Tibial nerve (tissue), 4 donors: Measurements from ENCODE around the gene REXO1. TPM values are rescaled to one million over a fixed set of nuclear protein-coding genes. Genes with fewer than 3 reads are reported as not detected.

ENCODE experiments used
- DNase-seq, 2 donors: peaks; one replicate each; pipeline ENCODE4 v3.0.0-alpha.2; 2019; ENCODE audit warnings: low spot score in 2 of 2
- H3K27ac ChIP-seq, 4 donors: fragments of 200-600 bp; sonication (generic) in 3 of 4; one replicate each; pipeline ENCODE4 v1.5.1; 2017 to 2019; ENCODE audit warnings: mild to moderate bottlenecking in 1 of 4
- H3K27me3 ChIP-seq, 2 donors: fragments of 200-600 bp; sonication (generic) in 1 of 2; one replicate each; pipeline versions ENCODE4 v1.5.1 to v1.6.0; 2017 to 2019
- H3K36me3 ChIP-seq, 3 donors: fragments of 200-600 bp; sonication (generic); one replicate each; pipeline ENCODE4 v1.5.1; 2018 to 2019
- H3K4me1 ChIP-seq, 4 donors: fragments of 200-600 bp; sonication (generic) in 3 of 4; one replicate each; pipeline ENCODE4 v1.5.1; 2017 to 2019
- H3K4me3 ChIP-seq, 4 donors: fragments of 200-600 bp; sonication (generic) in 3 of 4; one replicate each; pipeline ENCODE4 v1.5.1; 2017 to 2019; ENCODE audit warnings: mild to moderate bottlenecking in 1 of 4, moderate library complexity in 1 of 4
- H3K9me3 ChIP-seq, 4 donors: fragments of 200-600 bp; sonication (generic) in 3 of 4; one replicate each; pipeline ENCODE4 v1.5.1; 2017 to 2019
- CTCF ChIP-seq, 5 experiments: fragments of 200-600 bp in 3 of 5; fragments of 450-650 bp in 2 of 5; sonication (generic) in 3 of 5; IDR thresholded peaks; one replicate each; pipeline ENCODE4 v1.5.1; 2016 to 2019; ENCODE audit warnings: antibody characterized with exemption in 5 of 5, mild to moderate bottlenecking in 3 of 5, moderate library complexity in 2 of 5
- EP300 ChIP-seq, 2 donors: sonication (generic); formaldehyde crosslinking; IDR thresholded peaks; one replicate each; pipeline ENCODE4 v1.6.1; 2017; ENCODE audit warnings: antibody characterized with exemption in 2 of 2, mild to moderate bottlenecking in 1 of 2
- POLR2A ChIP-seq, 2 donors: fragments of 450-650 bp; IDR thresholded peaks; one replicate each; pipeline ENCODE4 v1.6.1; 2017; ENCODE audit warnings: antibody characterized with exemption in 2 of 2, mild to moderate bottlenecking in 2 of 2, moderate library complexity in 2 of 2
- WGBS, 2 donors: methylation state at CpG; one replicate each; pipeline ENCODE4 v1.1.5; 2018; 5-methylcytosine and 5-hydroxymethylcytosine counted together
- total RNA-seq, 4 donors: library from RNA; depleted of rRNA; stranded (reverse); fragments of >200 nt; gene quantifications; one replicate each; pipeline ENCODE4 v1.1.0, GENCODE V29; 2016

The REXO1 gene
- total RNA-seq, 4 donors from 2014 or later: 17.9 to 87.3 (median 31.1) TPM

- no peak for DNase-seq
- Histone ChIP-seq H3K27ac (no peak overlapping the region), H3K36me3 (peaks cover 0 to 10% (median 0%) of the 10 kb centered on the region in 3 donors), H3K4me1 (peaks cover 0 to 21% (median 0%) of the 10 kb centered on the region in 4 donors), H3K9me3 (peaks cover 0 to 43% (median 3%) of the 10 kb centered on the region in 4 donors), H3K27me3 (peaks cover 2 to 99% of the 10 kb centered on the region in 2 donors), H3K4me3 (no peak overlapping the region)
- no peak for TF ChIP-seq CTCF (IDR thresholded peaks at IDR 0.05)
- WGBS, 2 donors: 15 to 20% methylated on average over 16 of the region's 16 CpGs
Observed at GRCh38 chr19:1779574-1779973, 68.7 kb downstream of the REXO1 start.

GRCh38 chr19:1777149-1777548 is 71.1 kb downstream of the REXO1 start:
- TF ChIP-seq CTCF (IDR thresholded peaks at IDR 0.05) (no peak), POLR2A (IDR thresholded peaks at IDR 0.05) (no peak), EP300 (IDR thresholded peaks at IDR 0.05) (no peak)
- H3K4me1 ChIP-seq: peaks cover 0 to 21% (median 0%) of the 10 kb centered on the region in 4 donors
- WGBS, 2 donors: 53 to 55% methylated on average over 10 of the region's 10 CpGs
- peaks cover 0 to 31% (median 3%) of the 10 kb centered on the region in 4 donors for H3K9me3 ChIP-seq
- H3K36me3 ChIP-seq: peaks cover 0 to 10% (median 0%) of the 10 kb centered on the region in 3 donors
- H3K27ac ChIP-seq: no peak overlapping the region
- H3K4me3 ChIP-seq: no peak overlapping the region
- no peak for DNase-seq
- peaks cover 2 to 96% of the 10 kb centered on the region in 2 donors for H3K27me3 ChIP-seq

GRCh38 chr19:1776606-1777147 is 71.6 kb downstream of the REXO1 start:
- Histone ChIP-seq H3K9me3 (peaks cover 0 to 31% (median 1%) of the 10 kb centered on the region in 4 donors), H3K27me3 (peaks cover 2 to 96% of the 10 kb centered on the region in 2 donors), H3K27ac (no peak overlapping the region), H3K4me1 (peaks cover 0 to 21% (median 0%) of the 10 kb centered on the region in 4 donors), H3K36me3 (peaks cover 0 to 8% (median 0%) of the 10 kb centered on the region in 3 donors), H3K4me3 (no peak overlapping the region)
- TF ChIP-seq EP300 (IDR thresholded peaks at IDR 0.05): no peak
- no peak for TF ChIP-seq CTCF (IDR thresholded peaks at IDR 0.05)
- no peak for TF ChIP-seq POLR2A (IDR thresholded peaks at IDR 0.05)
- WGBS, 2 donors: 4 to 9% methylated on average over 23 of the region's 23 CpGs
- DNase-seq: no peak

- peaks cover 0 to 21% (median 0%) of the 10 kb centered on the region in 4 donors for H3K4me1 ChIP-seq
- no peak overlapping the region for H3K27ac ChIP-seq
- DNase-seq: no peak
- TF ChIP-seq CTCF (IDR thresholded peaks at IDR 0.05) (no peak), POLR2A (IDR thresholded peaks at IDR 0.05) (no peak)
- peaks cover 0 to 6% (median 0%) of the 10 kb centered on the region in 3 donors for H3K36me3 ChIP-seq
- H3K4me3 ChIP-seq: no peak overlapping the region
- WGBS, 2 donors: 3% methylated on average over 21 to 49 of the region's 50 CpGs
- H3K27me3 ChIP-seq: peaks cover 2 to 96% of the 10 kb centered on the region in 2 donors
- H3K9me3 ChIP-seq: peaks cover 0 to 31% (median 3%) of the 10 kb centered on the region in 4 donors
Observed at GRCh38 chr19:1775951-1776605, 72.2 kb downstream of the REXO1 start.
